CD4-positive, alpha-beta T cell treated with Interleukin-17A for 1 hour (primary cell): ENCODE results near the gene TAC3.
"Not testable (repeated sequence)": the region's sequence is repeated elsewhere in the genome, so short reads cannot be mapped to it uniquely, and the experiment has no call there.

Experiments used
- DNase-seq: peaks from one replicate; pipeline ENCODE4 v3.0.0-alpha.2; 2020

The TAC3 gene

DNA sequence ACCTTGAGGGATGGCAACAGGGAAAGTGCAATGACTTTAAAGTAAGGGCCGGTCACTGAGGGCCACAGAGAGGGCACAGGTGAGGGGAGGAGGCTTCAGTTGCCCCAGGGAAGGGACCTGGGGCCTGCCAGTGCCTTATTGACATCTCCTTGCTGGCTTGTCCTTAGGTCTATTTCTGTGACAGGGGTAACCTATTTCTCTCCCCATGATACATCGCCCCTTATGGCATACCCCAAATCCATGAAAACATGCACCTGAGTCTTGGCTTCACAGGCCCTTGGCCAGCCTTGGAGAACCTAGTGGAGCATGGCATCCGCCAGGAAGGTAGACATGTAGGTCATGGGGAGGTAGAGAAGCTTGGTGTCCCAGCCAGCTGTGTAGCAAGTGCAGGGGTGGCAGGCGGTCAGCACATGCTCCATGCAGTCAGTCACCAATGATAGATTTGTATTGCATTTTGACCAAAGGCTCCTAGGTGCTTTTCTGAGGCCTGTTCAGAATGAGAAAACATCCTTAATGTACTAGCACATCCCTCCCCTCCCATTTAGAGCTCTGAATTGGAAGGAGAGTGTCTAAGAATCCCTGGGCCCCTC is 35.3 kb downstream of the TAC3 start:
- DNase-seq = no peak

- DNase-seq = no peak
Measured at GRCh38 chr12:56980268-56980667, 36.1 kb downstream of the TAC3 start.

DNA sequence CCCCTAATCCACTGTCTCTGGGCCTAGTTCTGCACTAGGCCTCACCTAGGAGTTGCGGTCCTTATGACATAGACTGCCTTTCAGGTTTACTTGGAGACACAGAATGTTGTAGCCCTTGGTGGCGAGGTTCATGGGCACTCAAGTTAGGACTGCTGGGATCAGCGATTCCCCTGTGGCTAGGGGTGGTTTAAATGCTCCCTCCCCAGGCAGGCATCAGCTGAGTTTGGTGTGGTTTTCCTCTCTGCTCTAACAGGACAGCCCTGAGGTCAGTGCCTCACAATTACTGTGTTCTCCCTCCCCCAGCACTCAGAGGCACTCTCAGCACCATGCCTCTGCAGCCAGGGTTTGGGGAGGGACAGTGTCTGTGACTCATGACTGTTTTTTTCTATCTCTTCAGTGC is 36.7 kb downstream of the TAC3 start:
- DNase-seq = no peak

- DNase-seq = no peak
Measured at GRCh38 chr12:56978397-56979138, 37.8 kb downstream of the TAC3 start.

GRCh38 chr12:56977361-56977760 is 39.0 kb downstream of the TAC3 start:
- DNase-seq = not testable (repeated sequence)

DNA sequence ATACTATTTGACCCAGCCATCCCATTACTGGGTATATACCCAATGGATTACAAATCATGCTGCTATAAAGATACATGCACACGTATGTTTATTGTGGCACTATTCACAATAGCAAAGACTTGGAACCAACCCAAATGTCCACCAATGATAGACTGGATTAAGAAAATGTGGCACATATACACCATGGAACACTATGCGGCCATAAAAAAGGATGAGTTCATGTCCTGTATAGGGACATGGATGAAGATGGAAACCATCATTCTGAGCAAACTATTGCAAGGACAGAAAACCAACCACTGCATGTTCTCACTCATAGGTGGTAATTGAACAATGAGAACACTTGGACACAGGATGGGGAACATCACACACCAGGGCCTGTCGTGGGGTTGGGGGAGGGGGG is 42.1 kb downstream of the TAC3 start:
- DNase-seq = not testable (repeated sequence)

DNA sequence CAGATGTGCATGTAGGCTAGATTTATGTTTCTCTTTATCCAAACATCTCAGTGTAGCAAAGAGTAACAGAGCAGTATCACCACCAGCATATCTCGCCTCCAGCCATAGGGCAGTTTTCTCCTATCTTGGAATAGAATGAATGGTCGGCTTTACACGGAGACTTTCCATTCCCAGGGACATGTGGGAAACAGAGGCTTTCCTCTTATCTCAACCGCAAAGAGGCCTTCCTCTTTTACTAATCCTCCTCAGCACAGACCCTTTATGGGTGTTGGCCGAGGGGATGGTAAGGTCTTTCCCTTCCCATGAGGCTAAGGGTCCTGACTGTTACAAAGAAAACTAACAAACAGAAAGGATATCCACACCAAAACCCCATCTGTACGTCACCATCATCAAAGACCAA is 47.4 kb downstream of the TAC3 start:
- not testable (repeated sequence) for DNase-seq

DNA sequence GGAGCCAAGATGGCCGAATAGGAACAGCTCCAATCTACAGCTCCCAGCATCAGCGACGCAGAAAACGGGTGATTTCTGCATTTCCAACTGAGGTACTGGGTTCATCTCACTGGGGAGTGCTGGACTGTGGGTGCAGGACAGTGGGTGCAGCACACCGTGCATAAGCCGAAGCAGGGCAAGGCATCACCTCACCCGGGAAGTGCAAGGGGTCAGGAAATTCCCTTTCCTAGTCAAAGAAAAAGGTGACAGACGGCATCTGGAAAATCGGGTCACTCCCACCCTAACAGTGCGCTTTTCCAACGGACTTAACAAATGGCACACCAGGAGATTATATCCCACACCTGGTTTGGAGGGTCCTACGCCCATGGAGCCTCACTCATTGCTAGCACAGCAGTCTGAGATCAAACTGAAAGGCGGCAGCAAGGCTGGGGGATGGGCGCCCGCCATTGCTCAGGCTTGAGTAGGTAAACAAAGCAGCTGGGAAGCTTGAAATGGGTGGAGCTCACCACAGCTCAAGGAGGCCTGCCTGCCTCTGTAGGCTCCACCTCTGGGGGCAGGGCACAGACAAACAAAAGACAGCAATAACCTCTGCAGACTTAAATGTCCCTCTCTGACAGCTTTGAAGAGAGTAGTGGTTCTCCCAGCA is 50.2 kb downstream of the TAC3 start:
- DNase-seq = not testable (repeated sequence)

DNA sequence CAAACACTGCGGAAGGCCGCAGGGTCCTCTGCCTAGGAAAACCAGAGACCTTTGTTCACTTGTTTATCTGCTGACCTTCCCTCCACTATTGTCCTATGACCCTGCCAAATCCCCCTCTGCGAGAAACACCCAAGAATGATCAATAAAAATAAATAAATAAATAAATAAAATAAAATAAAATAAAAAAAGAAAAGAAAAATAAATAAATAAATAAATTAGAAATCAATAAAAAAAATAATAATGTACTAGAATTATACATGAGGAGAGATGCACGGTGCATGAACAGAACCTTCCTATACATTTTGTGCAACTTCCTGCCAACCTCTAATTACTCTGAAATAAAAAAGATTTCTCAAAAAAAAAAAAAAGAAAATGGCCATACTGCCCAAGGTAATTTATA is 51.2 kb downstream of the TAC3 start:
- not testable (repeated sequence) for DNase-seq

GRCh38 chr12:56963557-56963956 is 52.8 kb downstream of the TAC3 start:
- DNase-seq = not testable (repeated sequence)

DNA sequence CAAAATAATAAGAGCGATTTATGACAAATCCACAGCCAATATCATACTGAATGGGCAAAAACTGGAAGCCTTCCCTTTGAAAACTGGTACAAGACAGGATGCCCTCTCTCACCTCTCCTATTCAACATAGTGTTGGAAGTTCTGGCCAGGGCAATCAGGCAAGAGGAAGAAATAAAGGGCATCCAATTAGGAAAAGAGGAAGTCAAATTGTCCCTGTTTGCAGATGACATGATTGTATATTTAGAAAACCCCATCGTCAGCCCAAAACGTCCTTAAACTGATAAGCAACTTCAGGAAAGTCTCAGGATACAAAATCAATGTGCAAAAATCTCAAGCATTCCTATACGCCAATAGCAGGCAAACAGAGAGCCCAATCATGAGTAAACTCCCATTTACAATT is 54.1 kb downstream of the TAC3 start:
- DNase-seq = not testable (repeated sequence)
